ENCODE measurements around the gene CP. TPM values are rescaled to one million over a fixed set of nuclear protein-coding genes. Genes with fewer than 3 reads are reported as not detected.

Gene CP
- total RNA-seq, 1 donor from 2014 or later, result 6.2 TPM

DNA sequence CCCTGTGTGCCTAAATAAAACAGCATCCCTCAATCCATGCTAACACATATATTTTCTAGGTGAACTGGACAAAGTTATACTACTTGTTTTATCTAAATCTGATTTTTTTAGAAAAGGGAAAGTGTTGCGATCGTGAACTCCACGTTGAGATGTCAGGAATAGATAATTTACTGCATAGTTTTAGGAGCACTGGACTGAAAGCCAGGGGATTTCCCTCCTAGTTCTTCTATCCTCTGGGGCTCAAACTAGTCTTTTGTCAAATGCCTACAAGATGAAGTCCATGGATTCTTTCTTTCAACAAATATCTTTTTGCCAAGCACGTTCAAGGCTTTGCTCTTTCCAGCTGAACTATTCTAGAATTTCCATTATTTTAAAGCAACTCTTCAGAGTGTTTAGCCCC lies 92.8 kb downstream of the CP start:
- DNase-seq, result no peak
- Histone ChIP-seq H3K27ac (replicated peaks) (peak overlapping the region; percentile 82), H3K36me3 (no peaks in the 10 kb centered on the region), H3K9me3 (replicated peaks) (no peaks in the 10 kb centered on the region), H3K4me1 (peaks cover 43% of the 10 kb centered on the region), H3K27me3 (ENCODE audit: low read depth) (no peaks in the 10 kb centered on the region), H3K4me3 (peak overlapping the region; percentile 77)
- TF ChIP-seq CTCF (IDR thresholded peaks at IDR 0.05; ENCODE audit: borderline replicate concordance), result no peak
- intact Hi-C loops (cut with micrococcal nuclease), result loop anchor here (10.0 kb wide), 2 partner anchors 174 to 346 kb away; partner anchors contain the start of gene TM4SF4

GRCh38 chr3:149122721-149123578 lies 98.7 kb downstream of the CP start:
- H3K4me1 ChIP-seq, result peaks cover 4% of the 10 kb centered on the region
- DNase-seq, result no peak
- intact Hi-C loops (cut with micrococcal nuclease), result loop anchor here (10.0 kb wide), 2 partner anchors 168 to 352 kb away; partner anchors contain the start of gene TM4SF4
- no peaks in the 10 kb centered on the region for H3K9me3 ChIP-seq (replicated peaks)
- H3K4me3 ChIP-seq, result no peak overlapping the region
- no peaks in the 10 kb centered on the region for H3K36me3 ChIP-seq
- H3K27me3 ChIP-seq (ENCODE audit: low read depth), result no peaks in the 10 kb centered on the region
- no peak for TF ChIP-seq CTCF (IDR thresholded peaks at IDR 0.05; ENCODE audit: borderline replicate concordance)
- H3K27ac ChIP-seq (replicated peaks), result no peak overlapping the region

Other genes starting within 250 kb of the CP start
- 155 TPM for gene GYG1, start 230.3 kb downstream of the CP start, total RNA-seq
- gene HLTF, start 135.3 kb downstream of the CP start, total RNA-seq, result 27.4 TPM
- 5.6 TPM for gene HPS3, start 92.2 kb downstream of the CP start, total RNA-seq
- 11.2 TPM for gene TM4SF18, start 111.8 kb upstream of the CP start, total RNA-seq
- gene TM4SF1, start 155.8 kb upstream of the CP start, total RNA-seq, result 103 TPM

Measured in left ventricle myocardium inferior (tissue), 1 donor.